ENCODE results near the gene MMP1.
A peak's percentile ranks its signal among the peaks of the same experiment; 100 is the strongest.

DNA sequence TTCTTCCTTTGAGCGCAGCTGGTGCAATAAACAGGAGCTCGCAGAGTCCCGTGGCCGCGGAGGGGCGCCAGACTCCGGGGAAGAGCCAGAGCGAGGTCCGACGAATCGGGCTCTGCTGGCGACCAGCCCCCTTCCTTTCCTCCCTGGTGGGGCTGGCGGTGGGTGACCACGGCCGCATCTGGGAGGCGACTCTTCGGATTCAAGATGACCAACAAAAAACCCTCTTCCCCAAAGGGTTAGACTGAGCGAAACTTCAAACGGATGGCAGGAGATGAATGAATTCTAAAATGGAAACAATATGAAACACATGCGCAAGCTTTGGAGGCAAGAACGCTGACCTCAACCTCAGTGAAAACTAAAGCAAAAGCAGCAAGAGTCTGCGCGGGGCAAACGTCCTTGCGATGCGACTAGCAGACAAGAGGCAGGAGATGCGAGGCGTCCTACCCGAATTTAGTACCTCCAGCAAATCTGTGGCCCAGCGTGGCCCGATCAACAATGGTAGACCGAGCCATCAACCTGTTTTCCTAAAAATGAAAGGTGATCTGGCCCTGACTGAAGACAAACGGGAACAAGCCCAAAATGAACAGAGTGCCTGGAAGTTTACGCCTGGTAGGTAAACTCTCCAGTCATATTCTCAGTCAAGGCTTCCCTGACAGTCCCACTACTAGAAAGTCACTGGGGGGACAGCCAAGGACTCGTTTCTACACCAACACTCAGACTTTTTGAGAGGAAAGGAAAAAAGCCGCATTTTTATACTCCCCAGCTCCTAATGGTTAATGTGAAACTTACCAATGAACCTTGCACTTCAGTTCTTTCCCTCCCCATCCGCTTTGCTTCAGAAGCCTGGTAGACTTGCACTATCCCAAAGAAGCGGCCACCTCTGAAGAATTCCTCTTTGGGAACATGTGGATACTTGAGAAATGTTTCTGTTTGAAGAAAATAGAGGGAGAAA is 33.8 kb upstream of the MMP1 start:
- TF ChIP-seq, protein P1, sequence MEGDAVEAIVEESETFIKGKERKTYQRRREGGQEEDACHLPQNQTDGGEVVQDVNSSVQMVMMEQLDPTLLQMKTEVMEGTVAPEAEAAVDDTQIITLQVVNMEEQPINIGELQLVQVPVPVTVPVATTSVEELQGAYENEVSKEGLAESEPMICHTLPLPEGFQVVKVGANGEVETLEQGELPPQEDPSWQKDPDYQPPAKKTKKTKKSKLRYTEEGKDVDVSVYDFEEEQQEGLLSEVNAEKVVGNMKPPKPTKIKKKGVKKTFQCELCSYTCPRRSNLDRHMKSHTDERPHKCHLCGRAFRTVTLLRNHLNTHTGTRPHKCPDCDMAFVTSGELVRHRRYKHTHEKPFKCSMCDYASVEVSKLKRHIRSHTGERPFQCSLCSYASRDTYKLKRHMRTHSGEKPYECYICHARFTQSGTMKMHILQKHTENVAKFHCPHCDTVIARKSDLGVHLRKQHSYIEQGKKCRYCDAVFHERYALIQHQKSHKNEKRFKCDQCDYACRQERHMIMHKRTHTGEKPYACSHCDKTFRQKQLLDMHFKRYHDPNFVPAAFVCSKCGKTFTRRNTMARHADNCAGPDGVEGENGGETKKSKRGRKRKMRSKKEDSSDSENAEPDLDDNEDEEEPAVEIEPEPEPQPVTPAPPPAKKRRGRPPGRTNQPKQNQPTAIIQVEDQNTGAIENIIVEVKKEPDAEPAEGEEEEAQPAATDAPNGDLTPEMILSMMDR (IDR thresholded peaks at IDR 0.05): peak in 2 of 3 donors; percentile 13 to 27
- no peak for TF ChIP-seq POLR2A (IDR thresholded peaks at IDR 0.05)
- TF ChIP-seq POLR2AphosphoS5 (IDR thresholded peaks at IDR 0.05): no peak

Data from breast epithelium (tissue), 3 donors.